AG10803 (cell line): Measurements from ENCODE around the gene DCP1B.
A peak's percentile ranks its signal among the peaks of the same experiment; 100 is the strongest.
"Not testable (repeated sequence)": the region's sequence is repeated elsewhere in the genome, so short reads cannot be mapped to it uniquely, and the experiment has no call there.

ENCODE experiments used
- DNase-seq: peaks from one replicate; pipeline ENCODE4 v3.0.0; 2010; ENCODE audit warnings: low read depth
- H3K4me3 ChIP-seq: 2 replicates; pipeline ENCODE4 v1.5.1; 2011; ENCODE audit warnings: mild to moderate bottlenecking, low read length, control low read depth
- TF ChIP-seq, protein P1 (sequence below): conservative IDR thresholded peaks from 2 replicates; pipeline ENCODE4 v1.5.1; 2011; ENCODE audit warnings: mild to moderate bottlenecking, low read length, control low read depth, inconsistent platforms

The DCP1B gene

DNA sequence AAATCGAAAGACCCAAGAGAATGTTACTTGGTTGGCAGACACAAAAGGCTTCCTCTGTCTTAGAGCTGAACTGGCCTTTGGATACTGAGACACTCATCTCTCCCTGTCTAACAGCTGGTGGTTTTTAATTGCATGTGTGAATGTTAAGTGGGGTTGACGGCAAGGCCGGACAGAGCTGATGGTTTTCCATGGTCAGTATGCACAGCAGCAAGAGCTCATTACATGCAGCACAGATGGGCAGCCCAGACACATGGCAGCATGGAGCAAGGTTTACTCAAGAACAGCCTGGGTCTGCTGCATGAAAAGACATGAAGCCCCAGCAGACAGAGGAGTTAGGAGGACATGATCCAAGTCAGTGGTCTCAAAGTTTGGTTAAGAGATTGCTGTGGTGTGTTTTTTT lies 58.0 kb downstream of the DCP1B start:
- TF ChIP-seq, protein P1, sequence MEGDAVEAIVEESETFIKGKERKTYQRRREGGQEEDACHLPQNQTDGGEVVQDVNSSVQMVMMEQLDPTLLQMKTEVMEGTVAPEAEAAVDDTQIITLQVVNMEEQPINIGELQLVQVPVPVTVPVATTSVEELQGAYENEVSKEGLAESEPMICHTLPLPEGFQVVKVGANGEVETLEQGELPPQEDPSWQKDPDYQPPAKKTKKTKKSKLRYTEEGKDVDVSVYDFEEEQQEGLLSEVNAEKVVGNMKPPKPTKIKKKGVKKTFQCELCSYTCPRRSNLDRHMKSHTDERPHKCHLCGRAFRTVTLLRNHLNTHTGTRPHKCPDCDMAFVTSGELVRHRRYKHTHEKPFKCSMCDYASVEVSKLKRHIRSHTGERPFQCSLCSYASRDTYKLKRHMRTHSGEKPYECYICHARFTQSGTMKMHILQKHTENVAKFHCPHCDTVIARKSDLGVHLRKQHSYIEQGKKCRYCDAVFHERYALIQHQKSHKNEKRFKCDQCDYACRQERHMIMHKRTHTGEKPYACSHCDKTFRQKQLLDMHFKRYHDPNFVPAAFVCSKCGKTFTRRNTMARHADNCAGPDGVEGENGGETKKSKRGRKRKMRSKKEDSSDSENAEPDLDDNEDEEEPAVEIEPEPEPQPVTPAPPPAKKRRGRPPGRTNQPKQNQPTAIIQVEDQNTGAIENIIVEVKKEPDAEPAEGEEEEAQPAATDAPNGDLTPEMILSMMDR, result no peak
- no peak overlapping the region for H3K4me3 ChIP-seq
- DNase-seq, result no peak

DNA sequence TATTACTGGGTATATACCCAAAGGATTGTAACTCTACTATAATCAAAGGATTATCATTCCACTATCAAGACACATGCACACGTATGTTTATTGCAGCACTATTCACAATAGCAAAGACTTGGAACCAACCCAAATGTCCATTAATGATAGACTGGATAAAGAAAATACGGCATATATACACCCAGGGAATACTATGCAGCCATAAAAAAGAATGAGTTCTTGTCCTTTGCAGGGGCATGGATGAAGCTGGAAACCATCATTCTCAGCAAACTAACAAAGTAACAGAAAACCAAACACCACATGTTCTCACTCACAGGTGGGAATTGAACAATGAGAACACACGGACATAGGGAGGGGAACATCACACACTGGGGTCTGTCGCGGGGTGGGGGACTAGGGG lies 58.8 kb downstream of the DCP1B start:
- not testable (repeated sequence) for DNase-seq

DNA sequence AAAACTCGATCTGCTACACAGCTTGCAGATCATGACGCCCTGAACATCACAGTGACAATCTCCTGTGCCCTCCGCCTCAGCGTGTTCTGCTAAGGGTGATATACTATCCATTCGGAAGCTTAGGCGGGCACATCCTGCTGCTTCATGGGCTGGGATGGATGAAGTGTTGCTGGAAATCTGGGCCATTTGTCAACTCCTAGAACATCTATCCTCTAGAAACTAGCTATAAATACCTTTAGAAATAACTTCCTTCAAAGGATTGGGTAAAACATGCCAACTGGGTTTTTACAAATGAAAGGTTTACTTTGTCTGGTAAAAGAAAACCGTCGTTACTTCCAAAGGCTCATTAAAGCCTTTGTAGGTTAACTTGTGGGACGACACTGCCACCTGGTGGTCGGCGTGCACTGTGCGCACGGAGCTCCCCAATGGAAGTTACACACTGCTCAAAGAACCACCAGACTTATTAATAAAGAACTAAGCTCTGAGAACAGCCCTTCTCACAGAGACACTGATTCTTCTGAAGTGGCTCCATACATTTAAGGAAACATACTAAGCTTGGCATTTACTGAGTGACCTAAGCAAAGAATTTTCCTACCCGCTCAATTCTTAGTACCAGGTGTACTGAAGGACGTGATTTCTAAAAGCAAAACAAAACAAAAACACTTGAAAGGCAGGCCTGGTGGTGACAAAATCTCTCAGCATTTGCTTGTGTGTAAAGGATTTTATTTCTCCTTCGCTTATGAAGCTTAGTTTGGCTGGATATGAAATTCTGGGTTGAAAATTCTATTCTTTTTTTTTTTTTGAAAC lies 64.3 kb downstream of the DCP1B start:
- TF ChIP-seq, protein P1, result peak; percentile 95
- H3K4me3 ChIP-seq, result no peak overlapping the region
- DNase-seq, result peak; percentile 75

More for the DNA sequence above, 58.8 kb downstream of the DCP1B start:
- not testable (repeated sequence) for H3K4me3 ChIP-seq

DNA sequence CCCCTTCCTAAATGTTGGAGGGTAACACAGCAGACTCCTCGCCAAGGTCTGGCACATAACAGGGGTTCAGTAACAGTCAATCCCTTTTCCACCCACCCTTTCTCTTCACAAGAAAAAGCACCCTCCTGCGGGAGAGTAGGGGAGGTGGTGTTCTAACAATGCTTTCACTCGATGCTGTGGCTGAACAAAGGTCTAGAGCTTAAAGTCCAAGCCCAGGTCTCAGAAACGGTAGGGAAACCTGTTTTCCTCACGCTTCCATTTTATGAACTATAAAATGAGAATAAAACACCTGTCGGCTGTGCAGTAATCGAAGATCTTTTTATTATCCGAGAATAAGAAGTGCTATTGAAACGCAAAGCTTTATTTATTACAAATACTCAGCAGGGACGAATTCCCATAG lies 64.9 kb downstream of the DCP1B start:
- H3K4me3 ChIP-seq, result no peak overlapping the region
- DNase-seq, result no peak
- TF ChIP-seq, protein P1, result no peak

DNA sequence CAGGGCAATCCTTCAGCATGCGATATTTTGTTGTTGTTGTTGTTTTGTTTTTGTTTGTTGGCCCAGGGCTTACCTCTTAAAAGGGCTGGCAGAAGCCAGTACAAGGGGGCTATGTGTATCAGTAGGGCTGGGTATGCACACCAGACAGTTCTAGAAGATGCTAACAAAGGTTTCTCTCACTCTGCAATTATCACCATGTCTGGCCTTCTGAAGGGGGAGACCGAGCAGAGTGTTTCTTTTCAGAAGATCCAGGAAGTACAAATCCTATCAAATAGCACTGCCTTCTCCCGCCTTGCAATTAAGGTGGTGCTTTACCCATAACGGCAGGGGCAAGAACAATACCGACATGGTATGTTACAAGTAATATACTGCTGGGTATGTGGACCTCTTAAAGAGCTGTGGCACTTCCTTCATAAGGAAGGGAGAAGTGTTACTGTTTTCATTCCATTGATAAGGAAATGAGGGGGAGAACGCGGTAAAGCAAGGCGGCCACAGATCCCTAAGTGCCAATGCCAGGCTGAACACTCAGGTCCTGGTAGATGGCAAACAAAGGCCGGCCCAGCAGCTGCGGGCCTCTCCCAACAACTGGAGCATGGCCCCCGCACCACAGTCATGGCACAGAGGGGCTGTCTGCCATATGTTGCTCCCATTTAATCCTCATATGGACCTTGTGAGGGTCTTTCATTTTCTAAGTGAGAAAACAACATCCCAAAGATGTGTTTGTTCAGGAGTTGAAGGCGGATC lies 66.6 kb downstream of the DCP1B start:
- no peak for DNase-seq
- TF ChIP-seq, protein P1, result no peak

GRCh38 chr12:1936406-1937320 lies 67.6 kb downstream of the DCP1B start:
- no peak overlapping the region for H3K4me3 ChIP-seq
- peak; percentile 59 for DNase-seq
- TF ChIP-seq, protein P1, result no peak

More for the DNA sequence above, 66.6 kb downstream of the DCP1B start:
- no peak overlapping the region for H3K4me3 ChIP-seq
